Measurements from ENCODE around the gene PECR.

PECR gene

GRCh38 chr2:216113572-216113971 lies 32.0 kb upstream of the PECR start:
- Histone ChIP-seq H3K9me3 (ENCODE audit: control insufficient read depth, low read length) (no peaks in the 10 kb centered on the region), H3K9ac (ENCODE audit: low read length) (peak overlapping the region; percentile 99), H3K36me3 (ENCODE audit: control insufficient read depth, insufficient read depth, low read length, severe bottlenecking) (peaks cover 59% of the 10 kb centered on the region), H3K4me1 (ENCODE audit: control insufficient read depth, insufficient read depth, low read length) (peaks cover 50% of the 10 kb centered on the region), H3K27me3 (replicated peaks; ENCODE audit: control insufficient read depth, insufficient read depth, low read length) (no peaks in the 10 kb centered on the region), H3K4me3 (ENCODE audit: low read length) (no peak overlapping the region)
- no peak for DNase-seq (ENCODE audit: low read depth)

GRCh38 chr2:216112926-216113325 lies 31.3 kb upstream of the PECR start:
- no peaks in the 10 kb centered on the region for H3K27me3 ChIP-seq (replicated peaks; ENCODE audit: control insufficient read depth, insufficient read depth, low read length)
- H3K9ac ChIP-seq (ENCODE audit: low read length), result peak overlapping the region; percentile 99
- H3K36me3 ChIP-seq (ENCODE audit: control insufficient read depth, insufficient read depth, low read length, severe bottlenecking), result peaks cover 56% of the 10 kb centered on the region
- H3K4me3 ChIP-seq (ENCODE audit: low read length), result no peak overlapping the region
- no peak for DNase-seq (ENCODE audit: low read depth)
- peaks cover 50% of the 10 kb centered on the region for H3K4me1 ChIP-seq (ENCODE audit: control insufficient read depth, insufficient read depth, low read length)
- no peaks in the 10 kb centered on the region for H3K9me3 ChIP-seq (ENCODE audit: control insufficient read depth, low read length)

- no peak for DNase-seq (ENCODE audit: low read depth)
- H3K36me3 ChIP-seq (ENCODE audit: control insufficient read depth, insufficient read depth, low read length, severe bottlenecking), result peaks cover 40% of the 10 kb centered on the region
- peaks cover 41% of the 10 kb centered on the region for H3K4me1 ChIP-seq (ENCODE audit: control insufficient read depth, insufficient read depth, low read length)
- peak overlapping the region; percentile 99 for H3K9ac ChIP-seq (ENCODE audit: low read length)
- no peak overlapping the region for H3K4me3 ChIP-seq (ENCODE audit: low read length)
- no peaks in the 10 kb centered on the region for H3K9me3 ChIP-seq (ENCODE audit: control insufficient read depth, low read length)
- no peaks in the 10 kb centered on the region for H3K27me3 ChIP-seq (replicated peaks; ENCODE audit: control insufficient read depth, insufficient read depth, low read length)
Measured at GRCh38 chr2:216111122-216111521, 29.5 kb upstream of the PECR start.

- no peaks in the 10 kb centered on the region for H3K27me3 ChIP-seq (replicated peaks; ENCODE audit: control insufficient read depth, insufficient read depth, low read length)
- DNase-seq (ENCODE audit: low read depth), result peak; percentile 25
- H3K4me1 ChIP-seq (ENCODE audit: control insufficient read depth, insufficient read depth, low read length), result peaks cover 39% of the 10 kb centered on the region
- H3K9me3 ChIP-seq (ENCODE audit: control insufficient read depth, low read length), result no peaks in the 10 kb centered on the region
- peak overlapping the region; percentile 99 for H3K4me3 ChIP-seq (ENCODE audit: low read length)
- peaks cover 40% of the 10 kb centered on the region for H3K36me3 ChIP-seq (ENCODE audit: control insufficient read depth, insufficient read depth, low read length, severe bottlenecking)
- H3K9ac ChIP-seq (ENCODE audit: low read length), result peak overlapping the region; percentile 99
Measured at GRCh38 chr2:216110620-216111019, 29.0 kb upstream of the PECR start.

GRCh38 chr2:216109962-216110614 lies 28.5 kb upstream of the PECR start:
- DNase-seq (ENCODE audit: low read depth), result peak; percentile 81
- Histone ChIP-seq H3K4me1 (ENCODE audit: control insufficient read depth, insufficient read depth, low read length) (peaks cover 34% of the 10 kb centered on the region), H3K9ac (ENCODE audit: low read length) (peak overlapping the region; percentile 99), H3K27me3 (replicated peaks; ENCODE audit: control insufficient read depth, insufficient read depth, low read length) (no peaks in the 10 kb centered on the region), H3K4me3 (ENCODE audit: low read length) (peak overlapping the region; percentile 99), H3K36me3 (ENCODE audit: control insufficient read depth, insufficient read depth, low read length, severe bottlenecking) (peaks cover 40% of the 10 kb centered on the region), H3K9me3 (ENCODE audit: control insufficient read depth, low read length) (no peaks in the 10 kb centered on the region)

GRCh38 chr2:216108967-216109921 lies 27.6 kb upstream of the PECR start, which contains the start of gene XRCC5:
Gene XRCC5, plus strand, starts transcription at chr2:216109348. Its CDS starts 89 bp downstream, at chr2:216109437.
- Histone ChIP-seq H3K27me3 (replicated peaks; ENCODE audit: control insufficient read depth, insufficient read depth, low read length) (no peaks in the 10 kb centered on the region), H3K36me3 (ENCODE audit: control insufficient read depth, insufficient read depth, low read length, severe bottlenecking) (peaks cover 38% of the 10 kb centered on the region), H3K9me3 (ENCODE audit: control insufficient read depth, low read length) (no peaks in the 10 kb centered on the region), H3K4me3 (ENCODE audit: low read length) (peak within 1 kb of the TSS; percentile 99), H3K9ac (ENCODE audit: low read length) (peak within 1 kb of the TSS; percentile 99), H3K4me1 (ENCODE audit: control insufficient read depth, insufficient read depth, low read length) (peaks cover 30% of the 10 kb centered on the region)
- peak; percentile 99 for DNase-seq (ENCODE audit: low read depth)

- DNase-seq (ENCODE audit: low read depth), result no peak
- peaks cover 30% of the 10 kb centered on the region for H3K36me3 ChIP-seq (ENCODE audit: control insufficient read depth, insufficient read depth, low read length, severe bottlenecking)
- no peaks in the 10 kb centered on the region for H3K9me3 ChIP-seq (ENCODE audit: control insufficient read depth, low read length)
- H3K4me1 ChIP-seq (ENCODE audit: control insufficient read depth, insufficient read depth, low read length), result peaks cover 27% of the 10 kb centered on the region
- no peaks in the 10 kb centered on the region for H3K27me3 ChIP-seq (replicated peaks; ENCODE audit: control insufficient read depth, insufficient read depth, low read length)
- H3K9ac ChIP-seq (ENCODE audit: low read length), result peak overlapping the region; percentile 99
- H3K4me3 ChIP-seq (ENCODE audit: low read length), result peak overlapping the region; percentile 99
Measured at GRCh38 chr2:216108310-216108966, 26.8 kb upstream of the PECR start.

- Histone ChIP-seq H3K4me1 (ENCODE audit: control insufficient read depth, insufficient read depth, low read length) (peaks cover 27% of the 10 kb centered on the region), H3K9me3 (ENCODE audit: control insufficient read depth, low read length) (no peaks in the 10 kb centered on the region), H3K27me3 (replicated peaks; ENCODE audit: control insufficient read depth, insufficient read depth, low read length) (no peaks in the 10 kb centered on the region), H3K36me3 (ENCODE audit: control insufficient read depth, insufficient read depth, low read length, severe bottlenecking) (peaks cover 23% of the 10 kb centered on the region), H3K9ac (ENCODE audit: low read length) (peak overlapping the region; percentile 99), H3K4me3 (ENCODE audit: low read length) (peak overlapping the region; percentile 8)
- DNase-seq (ENCODE audit: low read depth), result no peak
Measured at GRCh38 chr2:216107760-216108159, 26.2 kb upstream of the PECR start.

GRCh38 chr2:216107320-216107719 lies 25.7 kb upstream of the PECR start:
- H3K36me3 ChIP-seq (ENCODE audit: control insufficient read depth, insufficient read depth, low read length, severe bottlenecking), result peaks cover 18% of the 10 kb centered on the region
- H3K9ac ChIP-seq (ENCODE audit: low read length), result peak overlapping the region; percentile 99
- peak overlapping the region; percentile 8 for H3K4me3 ChIP-seq (ENCODE audit: low read length)
- peaks cover 27% of the 10 kb centered on the region for H3K4me1 ChIP-seq (ENCODE audit: control insufficient read depth, insufficient read depth, low read length)
- H3K27me3 ChIP-seq (replicated peaks; ENCODE audit: control insufficient read depth, insufficient read depth, low read length), result no peaks in the 10 kb centered on the region
- no peaks in the 10 kb centered on the region for H3K9me3 ChIP-seq (ENCODE audit: control insufficient read depth, low read length)
- DNase-seq (ENCODE audit: low read depth), result no peak

GRCh38 chr2:216104691-216105090 lies 23.1 kb upstream of the PECR start:
- Histone ChIP-seq H3K36me3 (ENCODE audit: control insufficient read depth, insufficient read depth, low read length, severe bottlenecking) (no peaks in the 10 kb centered on the region), H3K4me1 (ENCODE audit: control insufficient read depth, insufficient read depth, low read length) (peaks cover 8% of the 10 kb centered on the region), H3K9me3 (ENCODE audit: control insufficient read depth, low read length) (no peaks in the 10 kb centered on the region), H3K27me3 (replicated peaks; ENCODE audit: control insufficient read depth, insufficient read depth, low read length) (no peaks in the 10 kb centered on the region), H3K9ac (ENCODE audit: low read length) (no peak overlapping the region), H3K4me3 (ENCODE audit: low read length) (no peak overlapping the region)
- DNase-seq (ENCODE audit: low read depth), result no peak

- peaks cover 3% of the 10 kb centered on the region for H3K4me1 ChIP-seq (ENCODE audit: control insufficient read depth, insufficient read depth, low read length)
- H3K27me3 ChIP-seq (replicated peaks; ENCODE audit: control insufficient read depth, insufficient read depth, low read length), result peaks cover 1% of the 10 kb centered on the region
- no peak for DNase-seq (ENCODE audit: low read depth)
- no peak overlapping the region for H3K9ac ChIP-seq (ENCODE audit: low read length)
- no peaks in the 10 kb centered on the region for H3K9me3 ChIP-seq (ENCODE audit: control insufficient read depth, low read length)
- H3K36me3 ChIP-seq (ENCODE audit: control insufficient read depth, insufficient read depth, low read length, severe bottlenecking), result no peaks in the 10 kb centered on the region
- no peak overlapping the region for H3K4me3 ChIP-seq (ENCODE audit: low read length)
Measured at GRCh38 chr2:216103213-216103612, 21.6 kb upstream of the PECR start.
